HG03558 (cell line): ENCODE results near the gene STX8.
"Not testable (repeated sequence)": the region's sequence is repeated elsewhere in the genome, so short reads cannot be mapped to it uniquely, and the experiment has no call there.

Experiments
- ATAC-seq: cut with Tn5 transposase; IDR thresholded peaks from one replicate; pipeline ENCODE4 v1.9.1; 2021; ENCODE audit warnings: moderate number of reproducible peaks; ENCODE audit not compliant: unreplicated experiment; ENCODE audit errors: extremely low read depth

The STX8 gene

DNA sequence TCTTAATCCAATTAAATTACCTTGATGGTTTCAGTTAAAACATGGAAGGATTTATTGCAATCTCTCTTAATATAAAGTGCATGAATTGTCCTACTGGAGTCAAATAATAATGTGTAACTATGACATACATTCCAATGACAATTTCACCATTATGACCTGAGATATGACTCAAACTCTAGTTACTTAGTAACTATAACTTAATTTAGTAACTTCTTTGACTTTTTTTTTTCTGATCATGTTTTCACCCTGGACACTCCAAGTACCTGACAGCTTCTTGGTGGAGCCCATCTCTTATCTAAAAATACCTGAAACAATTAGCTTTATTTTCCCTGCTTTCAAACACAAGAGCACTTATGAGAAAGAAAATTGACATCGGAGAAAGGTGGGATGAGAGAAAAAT is 123.7 kb downstream of the STX8 start:
- ATAC-seq: no peak

DNA sequence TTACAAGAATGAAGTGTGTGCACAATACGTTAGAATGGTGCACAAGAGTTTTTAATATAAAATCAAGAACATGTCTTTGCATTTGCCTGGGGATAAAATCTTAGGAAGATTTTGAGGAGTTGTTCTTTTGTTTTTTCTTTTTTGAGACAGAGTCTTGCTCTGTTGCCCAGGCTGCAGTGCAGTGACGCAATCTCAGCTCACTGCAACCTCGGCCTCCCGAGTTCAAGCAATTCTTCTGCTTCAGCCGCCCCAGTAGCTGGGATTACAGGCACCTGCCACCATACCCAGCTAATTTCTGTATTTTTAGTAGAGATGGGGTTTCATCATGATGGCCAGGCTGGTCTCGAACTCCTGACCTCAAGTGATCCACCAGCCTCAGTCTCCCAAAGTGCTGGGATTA is 128.3 kb downstream of the STX8 start:
- not testable (repeated sequence) for ATAC-seq

DNA sequence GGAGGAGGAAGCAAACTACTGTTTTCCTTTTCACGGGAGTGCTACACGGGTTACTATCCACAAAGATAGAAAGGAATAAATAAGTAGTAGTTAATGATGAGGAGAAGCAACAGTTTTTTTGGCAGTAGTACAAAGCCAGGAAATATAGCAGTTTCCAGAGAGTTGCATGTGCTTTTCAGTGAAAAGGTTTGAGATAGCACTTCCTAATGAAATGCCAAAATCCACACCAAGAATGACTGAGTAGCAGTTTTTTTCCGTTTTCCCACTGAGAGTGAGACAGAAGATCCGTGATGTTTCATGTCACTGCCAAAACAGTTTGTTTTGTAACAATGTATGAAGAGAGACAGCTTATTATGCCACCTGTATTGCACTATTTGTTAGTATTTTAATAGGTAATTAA is 129.1 kb downstream of the STX8 start:
- ATAC-seq: no peak

DNA sequence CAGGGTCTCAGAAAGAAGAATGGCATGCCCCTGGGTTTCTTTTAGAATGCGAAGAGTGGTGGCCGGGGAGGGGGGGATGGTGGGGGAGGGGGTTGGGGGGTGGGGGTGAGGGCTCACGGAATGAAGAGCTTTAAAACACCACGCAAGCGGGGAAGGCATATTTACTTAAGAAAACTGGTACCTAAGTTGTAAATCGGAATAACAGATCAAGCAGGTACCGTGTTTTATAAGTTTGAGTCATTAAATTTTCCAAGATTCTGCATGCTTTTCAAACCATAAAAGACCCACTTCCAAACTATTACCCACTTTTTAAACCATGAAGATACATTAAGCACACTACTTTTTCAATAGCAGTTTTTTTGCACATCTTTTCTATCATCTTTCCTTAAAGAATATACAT is 130.2 kb downstream of the STX8 start:
- ATAC-seq: no peak

DNA sequence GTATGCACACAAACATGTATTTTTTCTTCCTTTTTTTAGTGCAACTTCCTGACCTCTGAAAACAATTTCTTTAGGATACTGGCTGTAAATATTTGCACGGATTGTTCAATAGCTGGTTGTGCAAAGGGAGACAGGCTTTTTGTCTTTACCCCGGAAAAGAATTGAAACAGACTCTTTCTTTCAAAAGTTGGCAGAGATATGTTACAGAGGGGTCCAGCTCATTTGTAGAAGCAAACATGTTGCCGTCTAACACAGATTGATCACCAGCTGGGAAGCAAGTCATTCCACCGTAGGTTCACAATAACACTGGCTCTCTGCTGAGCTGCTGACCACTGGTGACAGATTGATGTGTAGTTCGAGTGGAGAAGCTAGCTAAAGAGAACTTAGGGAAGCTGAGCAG is 130.9 kb downstream of the STX8 start:
- no peak for ATAC-seq

DNA sequence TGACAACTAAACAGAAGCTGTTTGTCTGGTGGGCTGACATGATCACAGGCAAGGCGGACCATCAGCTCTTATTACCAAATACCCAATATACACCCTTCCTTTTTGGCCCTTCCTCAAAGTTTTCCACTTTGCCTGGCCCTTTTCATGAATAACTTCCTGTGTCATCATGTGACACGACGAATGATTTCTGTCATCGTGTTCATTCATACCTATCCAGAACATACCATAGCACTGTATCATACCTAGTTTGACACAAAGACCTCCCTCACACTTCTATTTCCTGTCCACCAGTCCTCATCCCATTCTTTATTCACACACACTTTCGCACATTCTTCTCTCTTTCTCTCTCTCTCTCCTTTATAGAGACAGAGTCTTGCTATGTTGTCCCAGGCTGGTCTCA is 131.8 kb downstream of the STX8 start:
- no peak for ATAC-seq

DNA sequence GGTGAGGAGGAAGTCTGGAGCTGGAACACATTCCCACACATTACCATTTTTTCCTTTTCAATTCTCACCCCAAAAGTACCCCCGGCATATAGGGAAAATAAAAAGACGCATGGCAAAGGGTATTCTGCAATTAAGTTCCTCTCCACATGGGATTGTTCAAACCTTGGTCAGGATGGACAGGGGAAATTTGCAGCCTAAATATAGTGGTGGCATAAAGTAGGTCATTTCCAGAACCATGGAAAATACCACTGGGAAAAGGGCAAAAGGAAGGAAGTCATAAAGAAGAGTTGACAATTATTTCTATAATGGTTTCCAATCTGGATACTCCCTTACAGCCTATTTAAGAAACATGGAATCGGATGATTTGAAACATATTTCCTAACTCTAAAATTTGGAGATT is 135.8 kb downstream of the STX8 start:
- ATAC-seq: no peak

DNA sequence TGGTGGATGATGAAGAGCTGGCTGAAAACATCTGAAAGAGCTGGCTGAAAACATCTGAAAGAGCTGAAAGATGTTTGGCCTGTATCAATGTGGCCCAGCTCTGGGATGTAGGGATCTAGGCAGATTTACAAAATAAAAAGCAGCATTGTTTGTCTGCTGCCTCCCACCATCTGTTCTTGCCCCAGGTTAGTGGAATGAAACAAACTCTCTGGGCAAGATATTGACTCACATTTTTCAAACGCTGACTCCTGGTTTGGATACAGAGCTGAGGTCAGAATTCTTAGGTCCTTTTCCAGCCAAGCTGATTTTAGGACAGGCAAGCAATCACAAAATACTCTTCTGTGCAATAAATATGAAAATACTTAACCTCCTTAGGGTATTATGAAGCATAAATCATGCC is 139.0 kb downstream of the STX8 start:
- ATAC-seq: no peak

DNA sequence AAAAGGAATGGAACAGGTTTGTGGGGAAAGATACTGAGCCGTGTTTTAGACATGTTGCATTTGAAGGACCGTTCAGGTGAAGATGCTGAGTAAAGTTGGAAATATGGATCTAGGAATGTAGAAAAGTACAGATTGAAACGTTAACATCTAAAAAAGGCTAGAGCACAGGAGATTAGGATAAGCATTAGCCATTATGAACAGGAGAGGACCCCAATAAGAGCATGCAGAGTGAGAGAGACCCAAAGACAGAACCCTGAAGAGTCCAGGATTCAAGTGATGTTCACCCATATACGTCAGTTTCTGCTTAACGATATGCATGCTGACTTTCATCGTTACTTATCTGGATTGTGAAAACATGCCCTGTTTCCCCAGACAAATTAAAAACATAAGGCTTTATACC is 140.5 kb downstream of the STX8 start:
- ATAC-seq: no peak

DNA sequence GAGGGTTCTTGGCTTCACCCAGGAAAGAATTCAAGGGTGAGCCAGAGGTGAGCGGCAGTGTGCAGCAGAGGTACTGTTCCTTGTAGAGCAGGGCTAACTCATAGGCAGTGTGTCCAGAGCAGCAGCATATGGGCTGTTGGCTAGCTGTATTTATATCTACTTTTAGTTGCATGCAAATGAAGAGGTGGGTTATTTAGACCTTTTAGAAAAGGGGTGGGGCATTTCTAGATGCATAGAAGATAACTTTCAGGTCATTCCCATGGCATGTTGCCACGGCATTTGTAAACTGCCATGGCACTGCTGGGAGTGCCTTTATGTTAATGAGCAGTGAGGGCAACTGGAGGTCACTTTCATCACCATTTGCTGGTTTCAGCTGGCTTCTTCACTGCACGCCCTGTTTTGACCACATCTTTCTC is 141.0 kb downstream of the STX8 start:
- ATAC-seq: no peak

DNA sequence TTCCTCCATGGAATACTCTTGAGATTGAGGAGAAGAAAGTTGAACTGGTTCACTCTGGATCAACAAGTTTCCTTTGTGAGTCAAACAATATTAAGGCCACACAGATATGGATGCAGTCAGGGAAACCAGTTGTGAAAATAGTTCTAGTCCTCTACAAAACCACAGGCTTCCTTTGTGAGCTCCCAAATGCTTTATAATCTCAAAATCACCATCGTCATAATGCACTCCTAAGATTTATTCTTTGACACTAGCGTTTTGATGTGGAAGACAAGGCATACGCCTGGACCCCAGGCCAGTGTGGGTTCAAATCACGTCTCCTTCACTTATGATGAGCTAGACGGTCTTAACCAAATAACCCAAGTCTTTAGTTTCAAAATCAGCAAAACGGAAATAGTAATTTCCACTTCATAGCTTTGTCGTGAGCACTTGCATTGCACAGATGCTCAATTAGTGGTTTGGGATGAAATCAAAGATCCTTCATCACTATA is 142.6 kb downstream of the STX8 start:
- no peak for ATAC-seq

DNA sequence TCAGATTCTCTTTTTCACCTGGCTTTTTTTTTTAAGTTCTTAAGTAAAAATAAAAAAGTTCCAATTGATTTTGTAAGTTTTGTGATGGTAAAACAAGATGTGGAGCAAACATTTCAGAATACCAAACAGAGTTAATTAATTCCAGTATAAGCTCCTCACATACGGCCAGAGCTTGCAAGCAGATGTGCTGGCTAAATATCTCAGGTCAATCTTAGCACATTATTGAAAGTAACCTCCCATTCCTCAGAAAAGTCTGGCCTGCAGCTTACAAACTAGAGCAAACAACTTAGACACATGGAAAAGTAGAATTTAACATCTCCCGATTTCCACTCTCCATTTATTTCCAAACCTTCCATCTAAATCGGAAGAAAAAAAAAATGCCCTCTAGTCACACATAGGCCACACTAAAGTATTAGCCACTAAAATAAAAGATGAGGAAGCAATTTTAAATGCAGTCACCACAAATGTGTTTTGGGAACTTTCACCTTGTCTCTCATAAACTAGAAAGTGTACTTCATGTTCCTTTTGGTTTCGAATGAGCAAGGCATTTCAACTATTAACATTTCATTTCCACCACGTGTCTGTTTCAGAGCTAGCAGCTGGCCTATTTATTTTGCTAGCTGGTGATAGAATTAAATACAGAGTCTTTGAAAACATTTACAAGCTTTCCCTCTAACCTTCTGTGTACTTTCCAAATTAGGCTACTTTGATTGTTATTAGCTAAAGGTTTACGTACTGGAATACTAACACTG is 143.3 kb downstream of the STX8 start:
- ATAC-seq: no peak

DNA sequence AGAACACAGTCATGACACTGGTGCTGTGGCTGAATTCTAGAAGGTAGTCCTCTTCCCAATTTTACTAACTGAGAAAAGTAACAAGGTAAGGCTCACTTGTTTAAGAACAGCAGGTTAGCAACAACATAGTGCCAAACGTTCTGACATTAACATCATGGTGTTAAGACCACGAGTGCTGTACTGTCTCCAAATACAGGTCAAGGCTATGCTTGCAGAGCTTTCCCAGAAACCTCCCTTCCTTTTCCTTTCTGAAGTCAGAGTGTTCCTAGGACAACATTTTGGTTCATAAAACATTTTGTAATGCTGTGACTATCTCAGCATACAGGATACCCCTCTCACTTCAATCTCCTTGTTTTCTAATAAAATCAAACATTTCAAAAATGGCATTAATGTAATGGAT is 144.0 kb downstream of the STX8 start:
- ATAC-seq: no peak

DNA sequence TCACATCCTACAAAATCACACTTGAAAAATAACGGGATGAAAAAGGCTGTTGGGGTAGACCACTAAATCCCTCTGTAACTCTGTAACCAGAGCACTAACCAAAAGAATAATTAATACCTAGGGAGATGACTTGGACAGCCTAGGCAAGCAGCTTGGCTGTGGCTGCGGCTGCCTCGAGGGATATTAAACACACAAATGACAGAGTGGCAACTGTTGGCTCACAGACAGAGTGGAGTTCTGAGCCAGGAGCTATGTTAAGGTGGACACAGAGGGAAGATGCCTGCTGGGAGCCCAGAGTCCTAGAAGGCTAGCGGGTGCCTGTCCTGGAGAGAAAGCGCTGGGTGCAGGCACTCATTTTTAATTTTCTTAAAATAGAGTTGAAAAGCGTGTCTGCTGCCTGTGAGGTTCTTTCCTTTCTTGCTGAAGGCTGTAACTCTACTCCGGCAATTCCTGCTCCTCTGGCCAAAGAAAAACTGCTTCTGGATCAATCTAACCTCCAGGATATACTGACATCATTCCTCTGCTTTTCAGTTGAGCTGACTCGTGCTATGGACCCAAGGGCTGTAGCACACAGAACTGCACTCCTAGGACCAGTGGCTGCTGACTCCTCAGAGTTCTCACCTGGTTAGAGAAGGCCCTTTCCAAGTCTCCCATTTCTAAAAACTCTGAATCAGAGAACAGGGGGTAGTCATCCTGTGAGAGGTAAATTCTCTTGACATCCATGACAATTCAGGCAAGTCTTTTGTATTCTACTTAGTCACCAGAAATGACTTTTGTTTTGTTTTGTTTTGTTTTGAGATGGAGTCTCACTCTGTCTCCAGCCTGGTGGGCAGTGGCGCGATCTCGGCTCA is 147.9 kb downstream of the STX8 start:
- no peak for ATAC-seq

DNA sequence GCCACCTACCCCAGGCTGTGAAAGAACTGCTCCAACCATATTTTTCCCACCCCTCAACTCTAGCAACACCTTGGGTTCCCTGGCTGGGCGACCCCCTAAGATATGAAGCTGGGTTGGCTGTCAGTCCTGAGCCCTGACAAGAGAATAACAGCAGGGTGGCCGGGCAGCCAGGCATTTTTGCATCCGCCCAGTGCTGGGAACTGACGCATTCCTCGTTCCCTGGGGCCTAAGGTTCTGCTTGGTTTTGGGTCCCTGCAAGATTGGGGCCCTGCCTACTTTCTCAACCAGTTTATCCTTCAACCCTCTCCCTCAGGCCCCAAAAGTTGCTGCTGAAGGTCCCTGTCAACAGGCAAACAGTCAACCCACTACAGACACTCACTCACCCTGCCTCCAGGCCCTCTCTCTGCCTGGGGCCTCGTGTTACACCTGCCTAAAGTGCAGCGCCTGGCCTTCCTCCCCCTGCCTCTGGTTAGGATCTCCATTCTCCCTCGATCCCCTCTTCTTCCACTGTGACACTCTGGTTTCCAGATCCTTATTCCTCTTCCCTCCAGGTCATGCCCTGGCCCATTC is 151.5 kb downstream of the STX8 start:
- ATAC-seq: no peak

DNA sequence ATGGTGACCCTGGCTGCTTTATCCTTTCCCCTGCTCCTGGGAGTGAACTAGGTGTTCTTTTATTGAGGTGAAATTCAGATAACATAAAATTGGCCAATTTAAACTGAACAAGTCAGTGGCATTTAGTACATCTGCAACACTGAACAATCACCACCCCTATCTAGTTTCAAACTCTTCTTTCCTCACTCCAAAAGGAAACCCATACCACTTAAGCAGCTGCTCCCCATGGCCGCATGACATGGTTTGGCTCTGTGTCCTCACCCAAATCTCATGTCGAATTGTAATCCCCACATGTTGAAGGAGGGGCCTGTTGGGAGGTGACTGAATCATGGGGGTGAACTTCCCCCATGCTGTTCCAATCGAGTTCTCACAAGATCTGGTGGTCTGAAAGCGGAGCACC is 154.1 kb downstream of the STX8 start:
- no peak for ATAC-seq

DNA sequence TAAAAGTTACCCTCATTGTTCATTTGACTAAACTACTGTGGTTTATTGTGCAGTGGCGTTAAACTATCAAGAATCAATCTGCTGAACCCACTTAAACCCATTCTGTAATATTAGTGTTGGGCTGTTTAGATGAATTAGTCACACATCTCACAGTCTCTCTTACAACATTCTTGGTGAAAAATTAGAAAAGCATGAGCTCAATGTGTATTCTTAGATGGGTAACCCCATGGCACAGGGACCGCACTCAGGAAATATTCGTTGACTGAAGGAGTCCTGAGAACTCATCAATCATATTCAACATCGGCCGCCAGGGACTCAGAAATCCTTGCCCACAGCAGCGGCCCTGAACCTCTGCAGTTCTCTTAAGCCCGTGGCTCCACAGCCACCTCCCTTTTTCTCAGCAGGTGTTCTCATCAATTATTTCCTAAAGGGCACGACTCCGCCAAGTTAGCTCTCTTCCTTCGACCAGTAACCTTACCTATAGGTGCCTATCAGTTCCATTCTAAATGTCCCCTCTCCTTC is 155.6 kb downstream of the STX8 start:
- ATAC-seq: no peak

DNA sequence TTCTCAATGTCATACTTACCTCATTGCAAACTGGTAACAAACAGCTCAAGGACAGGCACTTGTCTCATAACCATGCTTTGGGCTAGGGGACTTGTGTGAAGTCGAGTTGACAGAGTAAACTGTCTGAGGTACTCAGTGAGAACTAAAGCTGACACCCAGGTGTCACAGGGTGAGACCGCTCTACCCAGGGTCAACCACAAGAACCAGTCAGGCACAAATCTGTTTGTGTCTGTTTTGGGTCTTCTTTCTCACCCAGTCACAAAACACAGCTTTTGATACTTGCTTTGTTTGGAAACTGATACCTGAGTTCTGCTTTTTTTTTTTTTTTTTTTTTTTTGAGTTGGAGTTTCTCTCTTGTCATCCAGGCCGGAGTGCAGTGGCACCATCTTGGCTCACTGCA is 161.1 kb downstream of the STX8 start:
- no peak for ATAC-seq

DNA sequence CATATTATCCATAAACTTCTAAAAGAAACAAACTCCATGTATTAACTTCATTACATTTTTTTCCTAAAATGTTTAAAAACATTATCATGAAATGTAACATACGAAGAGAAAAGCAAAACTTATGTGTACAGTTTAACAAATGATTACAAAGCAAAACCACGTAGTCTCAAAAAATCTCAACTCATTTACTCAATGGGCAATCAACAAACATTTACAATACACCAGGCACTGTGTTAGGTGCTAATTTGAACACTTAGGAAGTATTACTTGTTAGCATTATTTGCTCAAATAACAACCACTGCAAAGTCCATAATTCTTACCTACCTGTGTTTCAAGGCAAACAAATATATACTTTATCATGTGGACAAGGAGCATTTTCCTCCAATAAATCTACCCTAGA is 164.9 kb downstream of the STX8 start:
- no peak for ATAC-seq

DNA sequence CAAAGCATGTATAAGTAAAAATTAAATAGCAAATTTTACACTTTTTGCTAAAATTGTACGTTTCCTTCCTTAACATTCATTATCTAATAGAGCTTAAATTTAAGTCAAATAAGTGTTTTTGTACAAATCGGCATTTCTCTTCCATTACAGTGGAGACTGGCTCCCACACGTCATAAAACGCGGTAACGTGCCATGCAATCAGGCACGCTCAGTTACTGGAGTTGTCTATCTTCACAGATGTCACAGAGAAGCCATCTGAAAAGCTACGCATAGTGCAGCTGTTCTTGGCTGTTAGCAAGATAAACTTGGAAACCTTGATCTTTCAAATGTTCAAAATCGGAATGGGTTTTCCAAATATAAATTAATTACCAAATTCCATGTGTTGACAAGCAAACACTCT is 165.3 kb downstream of the STX8 start:
- no peak for ATAC-seq

DNA sequence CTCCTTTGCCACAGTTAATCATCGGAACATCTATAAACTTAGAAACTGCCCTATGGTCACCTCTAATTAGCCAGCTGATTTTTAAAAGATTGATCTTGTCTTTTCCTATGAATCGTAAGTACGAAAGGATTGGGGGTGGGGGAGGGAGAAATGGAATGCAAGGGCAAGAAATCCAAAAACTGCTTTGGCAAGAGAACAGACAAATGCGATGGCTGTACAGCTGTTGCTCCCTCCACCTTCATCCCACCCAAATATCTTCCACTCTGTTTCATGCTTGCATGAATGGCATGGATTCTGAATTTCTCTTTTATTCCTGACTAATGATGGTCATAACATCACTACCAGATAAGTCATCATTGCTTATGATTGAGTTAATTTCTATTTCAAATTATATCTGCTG is 165.7 kb downstream of the STX8 start:
- no peak for ATAC-seq
